ENCODE results near the gene SARNP.

DNA sequence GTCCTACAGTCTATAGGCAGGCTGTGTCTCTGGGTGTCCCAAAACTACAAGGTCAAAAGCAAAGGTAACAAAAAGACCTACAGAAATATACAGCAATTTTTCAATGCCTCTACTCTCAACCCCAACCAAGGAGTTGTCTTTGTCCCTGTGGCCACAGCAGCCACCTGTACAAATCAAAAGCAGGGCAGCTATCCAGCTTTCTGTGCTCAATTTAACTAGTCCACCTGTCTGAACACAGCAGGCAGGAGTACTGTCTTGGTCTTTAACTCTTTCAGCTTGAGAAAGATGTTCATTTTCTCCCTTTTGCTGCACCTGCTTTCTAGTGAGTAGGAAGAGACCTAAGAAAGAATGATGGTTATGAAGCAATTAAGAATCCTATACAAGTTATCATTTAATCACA lies 54.9 kb downstream of the SARNP start:
- TF ChIP-seq, protein P1, sequence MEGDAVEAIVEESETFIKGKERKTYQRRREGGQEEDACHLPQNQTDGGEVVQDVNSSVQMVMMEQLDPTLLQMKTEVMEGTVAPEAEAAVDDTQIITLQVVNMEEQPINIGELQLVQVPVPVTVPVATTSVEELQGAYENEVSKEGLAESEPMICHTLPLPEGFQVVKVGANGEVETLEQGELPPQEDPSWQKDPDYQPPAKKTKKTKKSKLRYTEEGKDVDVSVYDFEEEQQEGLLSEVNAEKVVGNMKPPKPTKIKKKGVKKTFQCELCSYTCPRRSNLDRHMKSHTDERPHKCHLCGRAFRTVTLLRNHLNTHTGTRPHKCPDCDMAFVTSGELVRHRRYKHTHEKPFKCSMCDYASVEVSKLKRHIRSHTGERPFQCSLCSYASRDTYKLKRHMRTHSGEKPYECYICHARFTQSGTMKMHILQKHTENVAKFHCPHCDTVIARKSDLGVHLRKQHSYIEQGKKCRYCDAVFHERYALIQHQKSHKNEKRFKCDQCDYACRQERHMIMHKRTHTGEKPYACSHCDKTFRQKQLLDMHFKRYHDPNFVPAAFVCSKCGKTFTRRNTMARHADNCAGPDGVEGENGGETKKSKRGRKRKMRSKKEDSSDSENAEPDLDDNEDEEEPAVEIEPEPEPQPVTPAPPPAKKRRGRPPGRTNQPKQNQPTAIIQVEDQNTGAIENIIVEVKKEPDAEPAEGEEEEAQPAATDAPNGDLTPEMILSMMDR (IDR thresholded peaks at IDR 0.05) = no peak
- no peak for TF ChIP-seq RFX5 (IDR thresholded peaks at IDR 0.05)
- TF ChIP-seq BCL3 (IDR thresholded peaks at IDR 0.05) = no peak
- no peak for TF ChIP-seq EP300 (IDR thresholded peaks at IDR 0.05)
